HepG2 (cell line): ENCODE measurements around the gene FAM174C. TPM values are rescaled to one million over a fixed set of nuclear protein-coding genes. Genes with fewer than 3 reads are reported as not detected.

Source experiments
- ATAC-seq: fragments of 200-7000 bp; cut with Tn5 transposase; 3 replicates; pipeline ENCODE4 v1.9.1; 2020; ENCODE audit warnings: mild to moderate bottlenecking, moderate library complexity
- BruUV-seq: library from RNA; stranded (reverse); fragments of 400-500 nt; replicated peaks from 2 replicates; lab custom pipeline; 2021; lab: Mats Ljungman, UMichigan
- CTCF ChIA-PET: fragments of 300-600 bp; formaldehyde crosslinking; extraction: SDS; loops from one replicate; lab custom pipeline; 2021; ENCODE audit warnings: low total read pairs, inconsistent platforms, low intra/inter-chr PET ratio; lab: Yijun Ruan, JAX
- POLR2A ChIA-PET: fragments of 350-600 bp; sonication (Branson Sonifier 250); formaldehyde crosslinking; loops from one replicate; lab custom pipeline; 2020; ENCODE audit warnings: antibody characterized with exemption, inconsistent platforms; lab: Yijun Ruan, JAX
- DNase-seq: peaks from one replicate; pipeline ENCODE4 v3.0.0-alpha.2; 2015; ENCODE audit warnings: low spot score
- FAIRE-seq: peaks from 3 replicates; lab custom pipeline; 2011; peaks lifted over from hg19 to GRCh38; lab: Jason Lieb, UNC
- H2AFZ ChIP-seq: one replicate; pipeline ENCODE4 v1.6.1; 2011; ENCODE audit warnings: low read length, inconsistent platforms
- H3K27ac ChIP-seq: fragments of 300-600 bp; 3 replicates; pipeline ENCODE4 v1.8.0; 2011; ENCODE audit warnings: mixed run types, mild to moderate bottlenecking, mixed read lengths, low read length, inconsistent platforms; ENCODE audit not compliant: insufficient read depth; ENCODE audit errors: extremely low read length
- H3K27me3 ChIP-seq, 2 experiments: fragments of 200-600 bp in 1 of 2; 2 replicates in 1 of 2; 3 replicates in 1 of 2; pipeline versions ENCODE4 v1.6.0 to v1.8.0; 2011; ENCODE audit warnings: low read length in 2 of 2, mild to moderate bottlenecking in 2 of 2, moderate library complexity in 2 of 2, inconsistent platforms in 1 of 2; ENCODE audit not compliant: insufficient read depth in 2 of 2, control insufficient read depth in 1 of 2
- H3K36me3 ChIP-seq, 2 experiments: fragments of 200-600 bp in 1 of 2; replicated peaks in 1 of 2; 2 replicates in 1 of 2; 3 replicates in 1 of 2; pipeline versions ENCODE4 v1.5.1 to v1.8.0; 2011; ENCODE audit warnings: low read length in 2 of 2, inconsistent platforms in 1 of 2; ENCODE audit not compliant: insufficient read depth in 2 of 2, control insufficient read depth in 1 of 2
- H3K4me1 ChIP-seq: 2 replicates; pipeline ENCODE4 v1.5.1; 2012; ENCODE audit warnings: low read length, inconsistent platforms; ENCODE audit not compliant: insufficient read depth
- H3K4me2 ChIP-seq: 2 replicates; pipeline ENCODE4 v1.6.0; 2011; ENCODE audit warnings: low read depth, low read length, inconsistent platforms
- H3K4me3 ChIP-seq, 3 experiments: fragments of 200-600 bp in 1 of 3; sonication (generic), shearing (Covaris generic) in 1 of 3; replicated peaks in 1 of 3; 2 replicates each; pipeline ENCODE4 v1.5.1; 2011 to 2016; ENCODE audit warnings: low read length in 3 of 3, inconsistent platforms in 2 of 3, low read depth in 2 of 3, mild to moderate bottlenecking in 2 of 3, control low read depth in 1 of 3, mixed read lengths in 1 of 3; ENCODE audit not compliant: insufficient read depth in 1 of 3
- H3K79me2 ChIP-seq: one replicate; pipeline ENCODE4 v1.6.1; 2011; ENCODE audit warnings: low read length, inconsistent platforms; ENCODE audit not compliant: insufficient read depth
- H3K9ac ChIP-seq: 2 replicates; pipeline ENCODE4 v1.6.0; 2011; ENCODE audit warnings: mild to moderate bottlenecking, low read depth, low read length, inconsistent platforms; ENCODE audit not compliant: insufficient read depth
- H3K9me3 ChIP-seq: 2 replicates; pipeline ENCODE4 v1.5.1; 2012; ENCODE audit warnings: mild to moderate bottlenecking, low read length
- H4K20me1 ChIP-seq: 2 replicates; pipeline ENCODE4 v1.6.0; 2011; ENCODE audit warnings: inconsistent platforms, mild to moderate bottlenecking, low read length, moderate library complexity; ENCODE audit not compliant: insufficient read depth
- FOSL2 ChIP-seq: sonication (generic); formaldehyde crosslinking; IDR thresholded peaks from 2 replicates; pipeline ENCODE4 v1.4.0; 2020; ENCODE audit warnings: missing genetic modification reagents
- FOXA1 ChIP-seq, 2 experiments: fragments of 450-650 bp in 1 of 2; sonication (generic) in 1 of 2; formaldehyde crosslinking in 1 of 2; IDR thresholded peaks; 2 replicates each; pipeline versions ENCODE4 v1.4.0 to v1.6.1; 2016 to 2020; ENCODE audit warnings: missing genetic modification reagents in 1 of 2
- FUBP1 ChIP-seq: sonication (generic); formaldehyde crosslinking; IDR thresholded peaks from 2 replicates; pipeline ENCODE4 v1.5.1; 2020; ENCODE audit warnings: missing genetic modification reagents, mild to moderate bottlenecking, borderline replicate concordance
- GFI1 ChIP-seq: sonication (generic); formaldehyde crosslinking; IDR thresholded peaks from 2 replicates; pipeline ENCODE4 v1.5.0; 2020; ENCODE audit warnings: missing genetic modification reagents, mild to moderate bottlenecking, borderline replicate concordance
- HNF1B ChIP-seq: sonication (generic); formaldehyde crosslinking; IDR thresholded peaks from 2 replicates; pipeline ENCODE4 v1.5.1; 2020; ENCODE audit warnings: mild to moderate bottlenecking, moderate library complexity, missing genetic modification reagents
- NCOA2 ChIP-seq: sonication (generic); formaldehyde crosslinking; IDR thresholded peaks from 2 replicates; pipeline ENCODE4 v1.8.0; 2022; ENCODE audit warnings: inconsistent platforms
- ONECUT2 ChIP-seq: sonication (generic); formaldehyde crosslinking; IDR thresholded peaks from 2 replicates; pipeline ENCODE4 v1.4.0; 2020; ENCODE audit warnings: missing genetic modification reagents
- RARA ChIP-seq: IDR thresholded peaks from 2 replicates; pipeline ENCODE4 v1.6.1; 2016; ENCODE audit warnings: missing genetic modification reagents, missing compliant biosample characterization
- SOX13 ChIP-seq, 3 experiments: fragments of 450-650 bp in 1 of 3; sonication (generic) in 1 of 3; formaldehyde crosslinking in 1 of 3; IDR thresholded peaks in 2 of 3; conservative IDR thresholded peaks in 1 of 3; 2 replicates each; pipeline versions ENCODE4 v1.5.0 to v1.6.1; 2016 to 2020; ENCODE audit warnings: antibody characterized with exemption in 1 of 3, mild to moderate bottlenecking in 1 of 3, missing compliant biosample characterization in 1 of 3, missing genetic modification reagents in 1 of 3, moderate library complexity in 1 of 3
- ZBTB26 ChIP-seq: IDR thresholded peaks from 2 replicates; pipeline ENCODE4 v1.6.1; 2016; ENCODE audit warnings: missing compliant biosample characterization, missing genetic modification reagents, borderline replicate concordance
- ZMYM3 ChIP-seq: sonication (generic); formaldehyde crosslinking; IDR thresholded peaks from 2 replicates; pipeline ENCODE4 v1.5.1; 2020; ENCODE audit warnings: mild to moderate bottlenecking, missing genetic modification reagents
- ZMYM4 ChIP-seq: sonication (generic); formaldehyde crosslinking; IDR thresholded peaks from 2 replicates; pipeline ENCODE4 v1.8.1; 2023; ENCODE audit warnings: mild to moderate bottlenecking, missing genetic modification reagents
- ZNF136 ChIP-seq: sonication (generic); formaldehyde crosslinking; IDR thresholded peaks from 2 replicates; pipeline ENCODE4 v1.8.1; 2022; ENCODE audit warnings: low read depth, mild to moderate bottlenecking, moderate library complexity, missing genetic modification reagents
- ZNF362 ChIP-seq: sonication (generic); formaldehyde crosslinking; IDR thresholded peaks from 2 replicates; pipeline ENCODE4 v1.4.0; 2020; ENCODE audit warnings: missing genetic modification reagents, mild to moderate bottlenecking, borderline replicate concordance
- WGBS: methylation state at CpG from one replicate; pipeline ENCODE4 v1.1.6; 2017; ENCODE audit warnings: low lambda C conversion rate; 5-methylcytosine and 5-hydroxymethylcytosine counted together
- in situ Hi-C: cut with HindIII; loops from 2 replicates; pipeline ENCODE4 v1.10.0; 2017; ENCODE audit warnings: low pct_unique_long_range_greater_than_20kb; ENCODE audit not compliant: extremely low pct_ligation_motif_present
- intact Hi-C: fragments of 100-400 bp; cut with micrococcal nuclease; formaldehyde crosslinking; loops from one replicate; pipeline ENCODE4 v1.10.0; 2022; ENCODE audit not compliant: unreplicated experiment
- polyA plus RNA-seq, 8 experiments: library from polyadenylated mRNA; depleted of rRNA in 3 of 8; stranded (reverse) in 7 of 8; unstranded in 1 of 8; fragments of >200 nt; fragmentation: Illumina TruSeq in 4 of 8; extraction: Trizol in 4 of 8; gene quantifications; 2 replicates each; pipeline versions ENCODE4 v1.2.1 to v1.2.3, GENCODE V29; 2011 to 2016; ENCODE audit warnings: low read depth in 4 of 8, missing spikeins in 1 of 8, mixed read lengths in 1 of 8; ENCODE audit not compliant: insufficient read depth in 1 of 8
- total RNA-seq, 5 experiments: library from RNA; depleted of rRNA; stranded (reverse); fragments of >200 nt; fragmentation: Illumina TruSeq; extraction: Trizol; gene quantifications; 2 replicates each; pipeline ENCODE4 v1.2.3, GENCODE V29; 2016; ENCODE audit warnings: low read depth in 1 of 5
- TF ChIP-seq, protein P1 (sequence below): sonication (generic); formaldehyde crosslinking; IDR thresholded peaks from 2 replicates; pipeline ENCODE4 v1.4.0; 2020; ENCODE audit warnings: missing genetic modification reagents

Gene FAM174C
- total and polyA plus RNA-seq, 2 of the 13 experiments (the other 11 are each of a cell fraction or from before 2014, with no cell fraction given), result 19.5 to 31.3 TPM

GRCh38 chr19:1254530-1255185, 20.7 kb upstream of the FAM174C start:
- Histone ChIP-seq H3K27me3 (no peaks in the 10 kb centered on the region; a peak in 1 of 5 replicates), H3K36me3 (peaks cover 20 to 48% of the 10 kb centered on the region in 2 experiments), H3K4me1 (peaks cover 64% of the 10 kb centered on the region), H3K79me2 (peaks cover 35% of the 10 kb centered on the region), H3K27ac (peak overlapping the region; percentile 94), H3K9me3 (no peaks in the 10 kb centered on the region), H4K20me1 (peaks cover 64% of the 10 kb centered on the region; the same call in 1 of the 2 replicates), H3K4me2 (peak overlapping the region; percentile 18; the same call in 1 of the 2 replicates), H3K9ac (peak overlapping the region; percentile 92; the same call in 1 of the 2 replicates), H3K4me3 (peak overlapping the region in 1 of 3 experiments; percentile 50; a peak in 1 of 6 replicates), H2AFZ (no peak overlapping the region)
- peak; percentile 63 for FAIRE-seq
- ChIA-PET CTCF (no interaction called here), POLR2A (interaction anchor here (2.1 to 13.7 kb wide), 3 partner anchors 10 to 11 kb away, joined by 83 to 668 read pairs (median 464); partner anchors contain the start of genes ATP5F1D and CIRBP)
- BruUV-seq, result no TSS peak
- in situ Hi-C loops (no loop called here), intact Hi-C loops (no loop called here)
- 80% methylated on average over 20 of the region's 20 CpGs for WGBS
- ATAC-seq, result no peak
- no peak for DNase-seq
- no peak for TF ChIP-seq FOXA1 (IDR thresholded peaks at IDR 0.05)
- peak; percentile 56 for TF ChIP-seq FOXA1 (CRISPR knock-in tag; IDR thresholded peaks at IDR 0.05)
- TF ChIP-seq ONECUT2, result no peak
- peak; percentile 63 for TF ChIP-seq NCOA2 (CRISPR knock-in tag)
- TF ChIP-seq ZMYM4, result no peak
- TF ChIP-seq GFI1 (CRISPR knock-in tag), result no peak
- TF ChIP-seq RARA (CRISPR knock-in tag), result peak; percentile 97
- TF ChIP-seq FUBP1 (CRISPR knock-in tag), result no peak
- no peak for TF ChIP-seq ZNF136
- TF ChIP-seq HNF1B (CRISPR knock-in tag), result peak; percentile 62; the same call in 1 of the 2 replicates
- no peak; the same call in 1 of the 2 replicates for TF ChIP-seq ZBTB26 (CRISPR knock-in tag)
- no peak for TF ChIP-seq ZNF362 (CRISPR knock-in tag)
- TF ChIP-seq FOSL2 (CRISPR knock-in tag), result peak; percentile 76
- TF ChIP-seq, protein P1, sequence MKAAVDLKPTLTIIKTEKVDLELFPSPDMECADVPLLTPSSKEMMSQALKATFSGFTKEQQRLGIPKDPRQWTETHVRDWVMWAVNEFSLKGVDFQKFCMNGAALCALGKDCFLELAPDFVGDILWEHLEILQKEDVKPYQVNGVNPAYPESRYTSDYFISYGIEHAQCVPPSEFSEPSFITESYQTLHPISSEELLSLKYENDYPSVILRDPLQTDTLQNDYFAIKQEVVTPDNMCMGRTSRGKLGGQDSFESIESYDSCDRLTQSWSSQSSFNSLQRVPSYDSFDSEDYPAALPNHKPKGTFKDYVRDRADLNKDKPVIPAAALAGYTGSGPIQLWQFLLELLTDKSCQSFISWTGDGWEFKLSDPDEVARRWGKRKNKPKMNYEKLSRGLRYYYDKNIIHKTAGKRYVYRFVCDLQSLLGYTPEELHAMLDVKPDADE (CRISPR knock-in tag), result no peak
- TF ChIP-seq SOX13 (IDR thresholded peaks at IDR 0.05), result no peak
- TF ChIP-seq SOX13 (CRISPR knock-in tag; conservative IDR thresholded peaks at IDR 0.05 in 1 of 2, IDR thresholded peaks at IDR 0.05 in 1 of 2), result peak in 1 of 2 experiments; percentile 47; a peak in 1 of 4 replicates
- TF ChIP-seq ZMYM3, result peak; percentile 20; the same call in 1 of the 2 replicates
